Hematopoietic multipotent progenitor cell treated with erythropoietin and hydrocortisone succinate and interleukin-3 and kit ligand, for 6 days (in vitro differentiated cells): Measurements from ENCODE around the gene FLT1.
A peak's percentile ranks its signal among the peaks of the same experiment; 100 is the strongest.

Experiments used
- DNase-seq: peaks from one replicate; pipeline ENCODE4 v3.0.0-alpha.2; 2015

The FLT1 gene

DNA sequence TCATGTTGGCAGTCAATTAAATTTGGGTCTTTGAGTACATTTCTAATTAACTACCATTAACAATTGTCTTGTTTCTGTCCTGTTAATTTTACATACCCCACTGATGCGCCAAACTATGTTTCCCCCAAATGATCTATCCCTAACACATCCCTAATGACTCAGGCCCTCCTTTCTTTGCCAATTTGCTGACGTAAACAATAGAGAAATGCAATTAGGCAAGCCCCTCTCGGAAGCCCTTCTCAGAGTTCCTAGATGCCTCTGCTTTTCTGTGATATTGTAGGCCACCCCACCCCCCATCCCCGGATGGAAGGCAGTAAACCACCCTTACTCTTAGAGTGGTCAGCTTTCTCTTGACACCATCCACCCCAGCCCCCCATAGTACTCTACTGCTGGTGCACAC lies 74.2 kb downstream of the FLT1 start:
- DNase-seq = no peak

DNA sequence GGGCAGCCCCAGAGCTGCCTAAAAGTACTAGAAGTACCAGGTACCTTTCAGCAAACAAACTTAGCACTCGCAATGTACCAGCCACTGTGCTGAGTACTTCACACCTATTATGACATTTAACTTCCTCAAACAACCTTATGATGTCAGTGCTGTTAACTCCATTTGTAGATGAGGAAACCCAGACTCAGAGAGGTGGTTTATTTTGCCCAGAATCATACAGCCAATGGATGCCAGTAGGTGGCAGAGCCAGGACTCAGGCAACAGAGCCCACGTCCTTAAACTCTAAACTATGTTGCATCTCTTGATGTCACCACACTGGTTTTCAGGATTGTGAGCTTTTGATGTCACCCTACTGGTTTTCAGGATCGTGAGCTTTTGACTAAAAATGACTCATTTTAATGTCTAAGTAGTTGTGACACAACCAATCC lies 78.9 kb downstream of the FLT1 start:
- DNase-seq = peak; percentile 23

DNA sequence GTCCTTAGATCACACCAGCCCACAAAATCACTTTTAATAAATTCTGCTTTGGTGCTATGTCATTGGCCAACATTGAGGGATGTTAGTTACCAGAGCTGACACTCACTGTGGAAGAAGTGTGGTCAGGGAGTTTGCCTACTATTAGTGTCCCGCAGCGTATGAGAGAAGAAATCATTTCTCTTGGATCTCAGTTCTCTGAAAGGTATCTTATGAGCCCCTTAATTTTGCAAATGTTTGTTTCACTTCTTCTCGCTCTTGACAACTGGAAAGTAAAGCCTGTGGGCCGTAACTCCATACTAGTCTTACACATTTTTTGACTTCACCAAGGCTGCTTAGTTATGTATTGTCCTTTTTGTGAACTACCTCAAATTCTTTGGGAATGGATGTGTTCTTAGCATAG lies 80.9 kb downstream of the FLT1 start:
- no peak for DNase-seq

DNA sequence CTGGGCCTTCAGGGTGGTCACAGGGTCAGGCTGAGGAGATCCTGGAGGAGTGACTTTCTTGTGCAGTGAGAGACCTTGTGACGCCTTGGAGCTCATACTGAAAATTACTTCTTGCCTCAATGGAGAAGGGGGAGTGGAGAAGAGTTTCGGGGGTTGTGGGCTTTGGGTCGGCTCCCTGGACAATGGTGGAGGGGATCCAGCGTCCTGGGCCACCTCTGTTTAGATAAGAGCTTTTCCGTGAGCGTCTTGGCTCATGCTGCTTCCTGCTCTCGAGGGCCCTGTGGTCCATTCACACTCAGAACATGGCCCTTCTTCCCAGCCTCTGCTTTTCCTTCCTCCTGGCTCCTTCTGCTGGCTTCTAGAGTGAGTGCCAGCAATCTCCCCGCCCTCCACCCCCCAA lies 81.9 kb downstream of the FLT1 start:
- no peak for DNase-seq

DNA sequence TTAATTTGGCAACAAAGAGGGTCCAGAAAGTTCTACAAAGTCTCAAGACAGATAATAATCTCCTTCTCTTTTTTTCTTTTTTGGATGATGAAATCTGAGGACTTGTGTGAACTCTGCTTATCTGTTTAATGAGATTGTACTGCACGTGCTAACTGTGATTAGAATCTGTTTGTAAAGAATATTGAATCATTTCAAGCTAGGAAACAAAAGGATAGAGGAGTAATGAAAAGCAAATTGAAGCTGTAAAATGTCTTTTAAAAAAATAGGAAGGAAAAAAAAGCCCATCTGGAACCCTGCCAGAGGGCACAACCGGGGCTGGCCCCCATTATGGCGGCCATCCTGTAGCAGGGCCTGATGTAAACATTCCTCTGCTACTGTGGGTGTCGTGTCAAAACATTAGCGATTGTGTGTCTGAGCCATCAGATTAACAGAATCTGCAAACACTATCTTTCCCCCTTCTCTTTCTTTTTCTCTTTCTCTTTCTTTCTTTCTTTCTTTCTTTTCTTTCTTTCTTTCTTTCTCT lies 83.0 kb downstream of the FLT1 start:
- DNase-seq = peak; percentile 40

DNA sequence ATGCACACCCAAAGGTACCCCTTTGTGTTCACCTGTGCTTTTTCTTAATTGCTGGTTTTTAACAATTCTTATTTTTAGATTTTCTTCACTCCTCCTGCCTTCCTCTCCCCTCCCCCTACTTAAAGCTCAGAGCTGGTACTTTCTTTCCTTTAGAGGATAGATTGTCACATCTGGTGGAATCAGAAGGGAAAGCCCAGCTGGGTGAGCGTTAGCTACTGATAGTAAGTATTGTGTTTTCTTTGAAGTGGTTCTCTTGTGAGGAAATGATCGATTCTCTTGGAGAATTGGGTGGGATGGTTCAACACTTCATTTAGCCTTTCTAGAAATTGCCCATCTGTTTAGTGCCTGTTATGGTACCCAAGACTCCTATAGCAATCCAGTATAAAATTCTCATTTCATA lies 84.8 kb downstream of the FLT1 start:
- DNase-seq = peak; percentile 30

DNA sequence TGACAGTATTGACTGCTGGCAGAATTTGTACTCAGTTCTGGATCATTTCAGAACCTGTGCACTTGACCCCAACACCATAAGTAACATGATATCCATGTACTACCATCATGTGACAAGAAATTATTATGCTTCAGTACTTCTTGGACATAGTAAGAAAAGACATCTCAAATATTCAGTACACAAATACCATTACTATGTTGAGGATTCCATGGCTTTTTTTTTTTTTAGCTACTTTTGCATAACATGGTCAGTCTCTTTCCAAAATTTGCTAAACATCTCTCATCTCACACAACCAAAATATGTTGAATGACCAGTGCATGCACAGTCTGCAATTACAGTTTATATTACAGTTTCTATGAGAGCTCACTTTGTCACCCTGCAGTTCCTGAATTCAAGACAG lies 85.3 kb downstream of the FLT1 start:
- no peak for DNase-seq

DNA sequence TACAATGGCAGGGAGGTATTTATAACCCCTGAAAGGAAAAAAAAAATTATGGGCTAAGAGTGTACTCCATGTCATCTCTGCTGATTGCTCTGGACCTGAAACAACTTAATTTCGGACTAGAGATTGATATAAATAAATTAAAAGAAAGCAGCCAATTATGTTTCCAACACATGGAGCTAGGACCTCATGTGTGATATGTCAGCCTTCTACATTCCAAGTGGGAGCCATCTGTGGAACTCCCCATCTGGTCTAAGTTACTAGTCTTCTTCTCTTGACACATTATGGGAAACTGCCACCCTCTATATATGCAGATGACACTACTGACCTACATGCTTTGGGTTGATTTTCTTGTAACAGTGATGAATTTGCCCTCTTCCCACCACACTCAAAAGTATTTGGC lies 86.1 kb downstream of the FLT1 start:
- DNase-seq = no peak

DNA sequence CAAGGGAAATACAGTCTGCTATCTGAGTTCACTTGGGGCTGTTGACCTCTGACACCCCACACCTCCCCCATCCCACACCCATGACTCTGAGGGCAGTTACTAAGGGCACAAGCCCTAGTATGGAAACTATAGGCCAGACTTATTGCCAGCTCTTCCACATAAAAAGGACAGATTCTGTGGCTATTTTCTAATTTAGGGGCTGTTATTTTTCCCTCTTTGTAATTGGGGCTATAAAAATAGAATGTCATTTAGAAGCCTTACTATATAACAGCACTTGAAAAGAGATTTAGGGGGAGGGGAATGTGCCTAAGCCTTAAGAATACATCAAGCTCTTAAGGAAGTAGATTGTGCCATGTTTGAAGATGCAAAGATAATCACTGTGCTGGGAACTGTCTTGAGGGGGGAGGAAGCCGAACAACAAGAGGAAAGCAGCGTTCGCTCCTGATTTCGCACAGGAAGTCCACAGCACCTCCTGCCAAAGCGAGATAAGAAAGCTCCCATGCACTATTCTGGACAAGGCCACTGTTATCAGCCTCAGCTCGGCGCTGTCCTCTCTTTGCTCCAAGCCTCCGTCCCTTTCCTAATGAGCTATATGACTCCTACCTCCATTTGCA lies 86.6 kb downstream of the FLT1 start:
- peak; percentile 96 for DNase-seq

DNA sequence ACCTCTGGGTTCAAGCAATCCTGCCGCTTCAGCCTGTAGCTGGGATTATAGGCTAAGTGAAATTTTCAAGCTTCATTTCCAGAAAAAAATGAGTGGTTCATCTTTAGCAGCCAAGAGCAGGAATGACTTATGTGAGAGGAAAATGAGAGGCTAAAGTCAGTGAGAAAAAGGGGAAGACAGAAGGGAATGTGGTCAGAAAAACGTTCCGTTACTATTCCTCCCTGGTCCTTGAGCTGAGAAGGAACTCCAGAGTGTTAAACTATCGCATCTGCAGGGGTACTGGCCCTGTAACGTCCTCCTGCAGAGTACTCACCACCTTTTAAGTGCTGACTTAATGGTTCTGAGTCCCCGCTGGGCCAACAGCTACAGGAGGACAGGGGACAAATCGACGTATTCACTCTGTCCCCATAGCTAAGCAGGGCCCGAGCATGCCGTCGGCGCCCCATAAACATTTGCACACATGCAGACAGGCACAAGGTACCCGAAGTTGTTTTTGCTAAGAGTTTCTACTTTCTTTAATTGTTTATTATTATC lies 88.1 kb downstream of the FLT1 start:
- DNase-seq = no peak

DNA sequence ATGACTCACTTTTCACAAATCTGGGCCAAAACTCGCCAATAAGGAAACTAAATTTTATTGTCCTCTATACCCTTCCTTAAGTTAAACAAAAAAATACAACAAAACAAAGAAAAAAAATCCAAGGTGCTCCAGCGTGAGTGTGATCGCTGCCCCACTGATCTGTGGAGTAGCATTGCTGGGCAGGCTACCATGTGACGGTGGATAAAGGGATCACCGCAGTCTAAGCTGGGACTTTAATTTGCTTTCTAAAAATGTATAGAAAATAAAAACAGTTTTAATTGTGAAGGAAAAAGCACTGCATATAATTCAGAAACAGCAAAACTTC lies 92.9 kb downstream of the FLT1 start:
- DNase-seq = no peak

DNA sequence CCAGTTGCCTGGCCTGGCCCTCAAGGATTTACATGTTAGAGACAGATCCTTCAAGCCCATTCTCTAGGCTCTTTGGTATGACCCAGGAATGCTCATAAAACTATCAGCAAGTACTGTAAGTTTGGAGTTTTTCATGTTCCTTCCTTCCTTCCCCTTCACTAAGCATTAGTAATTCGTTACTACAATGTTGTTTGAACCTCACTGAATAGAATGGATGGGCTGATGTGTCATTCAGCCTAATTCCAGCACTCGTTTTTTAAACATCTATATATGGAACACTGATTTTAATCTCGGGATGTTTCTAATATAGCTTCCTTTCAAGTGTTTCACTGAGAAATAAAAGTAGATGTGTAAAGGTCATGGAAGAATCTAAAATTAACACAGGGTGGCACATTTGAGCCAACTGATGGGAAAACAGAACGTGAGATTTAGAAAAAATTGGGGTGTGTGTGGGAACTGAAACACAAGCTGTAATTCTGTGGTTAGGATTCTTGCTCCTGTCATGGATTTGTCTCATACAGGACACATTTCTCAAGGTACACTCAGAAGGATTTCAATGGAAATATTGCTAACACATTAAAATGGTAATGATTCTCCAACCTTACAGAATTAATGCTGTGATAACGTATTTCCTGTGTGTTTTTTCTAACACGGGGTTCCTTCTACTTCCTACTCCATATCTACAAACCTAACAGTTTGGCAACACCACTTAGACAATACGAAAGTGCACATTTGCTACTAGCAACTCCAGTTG lies 93.4 kb downstream of the FLT1 start:
- peak; percentile 25 for DNase-seq

DNA sequence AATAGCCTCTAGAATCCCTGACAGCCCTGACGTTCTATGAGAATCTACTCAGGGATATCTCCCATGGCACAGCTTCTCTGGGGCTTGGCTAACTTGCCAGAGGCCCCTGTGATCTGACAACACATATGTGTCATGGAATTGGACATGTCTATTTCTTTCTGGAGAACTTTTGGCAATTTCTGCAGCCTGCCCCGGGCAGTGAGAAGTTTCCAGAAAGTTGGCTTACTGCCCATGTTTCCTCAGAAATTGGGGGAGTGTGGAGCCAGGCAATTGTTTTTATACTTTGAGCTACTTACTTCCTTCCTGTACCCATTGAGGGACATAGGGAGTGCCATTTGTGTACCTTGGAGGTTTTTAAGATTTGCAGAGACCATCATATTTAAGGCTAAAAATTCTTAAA lies 98.9 kb downstream of the FLT1 start:
- no peak for DNase-seq

DNA sequence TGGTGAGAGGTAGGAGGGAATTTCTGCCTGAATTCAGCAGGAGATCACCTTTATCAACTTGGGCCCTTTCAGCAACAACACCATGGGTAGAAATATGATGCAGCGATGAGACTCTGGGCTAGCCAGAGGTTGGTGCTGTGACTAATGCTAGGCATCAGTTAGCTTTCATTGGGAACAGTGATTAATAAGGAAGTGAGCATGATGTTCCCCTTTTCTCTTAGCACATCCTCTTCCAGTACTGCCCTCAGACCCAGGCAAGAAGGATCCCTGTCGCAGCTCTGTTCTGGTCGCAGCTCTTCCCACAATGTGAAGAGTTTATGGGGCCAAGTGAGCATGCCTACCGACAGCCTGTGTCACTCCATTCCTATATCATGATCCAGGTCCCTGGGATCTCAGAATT lies 100.5 kb downstream of the FLT1 start:
- DNase-seq = peak; percentile 10

DNA sequence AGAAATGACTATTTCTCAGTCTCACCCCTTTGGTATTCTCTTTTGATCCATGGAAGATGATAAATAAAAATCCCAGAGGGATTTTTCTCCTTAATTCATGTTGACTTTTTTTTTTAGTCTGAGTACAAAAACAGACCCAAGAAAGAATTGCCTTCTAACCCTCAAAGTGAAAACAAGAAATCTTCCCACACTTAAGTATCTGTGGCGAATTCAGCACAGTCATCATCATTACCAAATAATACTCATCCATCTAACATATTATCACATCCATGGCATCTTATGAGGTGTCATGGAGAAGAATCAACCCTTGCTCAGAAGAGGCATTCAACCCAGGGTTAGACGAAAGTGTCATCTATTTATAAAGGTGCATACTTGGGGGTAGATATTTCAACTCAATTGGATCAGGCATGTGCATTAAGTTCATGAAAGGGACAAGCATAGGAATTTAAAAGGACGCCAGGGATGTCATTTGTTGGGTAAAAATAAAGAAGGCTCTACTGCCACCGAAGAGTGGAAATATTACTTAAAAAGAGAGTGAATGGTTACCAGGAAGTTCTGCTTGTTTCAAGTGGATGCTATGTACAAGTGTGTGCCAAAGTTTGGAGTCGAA lies 101.9 kb downstream of the FLT1 start:
- no peak for DNase-seq

DNA sequence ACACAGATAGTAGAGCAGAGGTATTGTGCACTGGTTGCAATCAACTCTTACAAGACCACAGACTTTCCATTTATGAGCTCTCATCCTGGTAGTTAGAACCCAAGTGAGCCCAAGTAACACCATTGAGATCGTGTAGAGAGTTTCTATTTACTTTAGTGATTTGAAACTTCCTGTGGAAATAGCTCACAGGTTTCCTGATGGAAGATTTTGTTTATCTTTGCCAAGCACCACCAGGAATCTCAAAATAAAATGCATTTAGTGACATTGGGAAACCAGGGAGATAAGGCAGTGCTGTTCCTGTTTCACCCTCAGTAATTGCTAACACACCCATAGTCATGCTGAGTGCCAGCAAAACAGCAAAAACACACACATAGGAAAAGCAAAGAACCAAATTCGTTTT lies 102.5 kb downstream of the FLT1 start:
- DNase-seq = no peak

DNA sequence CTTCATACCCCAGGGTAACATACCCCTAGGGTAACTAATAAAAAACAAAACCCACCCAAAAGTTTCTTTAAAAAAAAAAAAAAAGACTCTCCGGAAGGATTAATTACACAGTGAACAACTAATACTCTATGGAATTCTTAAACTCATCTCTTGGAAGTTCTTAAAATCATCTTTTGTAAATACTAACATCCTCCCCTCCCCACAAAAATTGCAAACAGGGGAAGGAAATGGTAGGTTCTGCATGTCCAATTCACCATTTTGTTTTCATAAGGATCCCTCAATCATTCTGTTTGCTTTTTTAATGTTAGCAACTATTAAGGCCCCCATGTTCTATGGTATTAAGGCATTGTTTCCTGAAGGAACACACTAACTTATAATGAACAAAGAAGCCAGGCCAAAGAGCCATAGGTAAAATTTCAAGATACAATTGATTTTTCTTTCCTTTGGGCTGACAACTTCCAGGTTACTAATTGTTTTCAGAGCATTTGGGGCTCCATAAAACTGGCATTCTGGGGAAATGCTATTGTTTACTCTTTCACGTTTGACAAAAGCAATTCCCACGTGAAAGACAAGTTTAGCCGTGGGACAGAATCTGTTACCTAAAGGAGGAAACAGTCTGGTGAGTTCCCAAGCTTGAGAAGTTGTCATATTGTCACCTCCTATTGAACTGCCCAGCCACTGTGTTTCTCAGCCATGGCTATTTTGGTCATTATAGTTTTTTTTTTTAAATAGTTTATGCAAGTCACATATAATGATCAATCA lies 107.0 kb downstream of the FLT1 start:
- DNase-seq = no peak

DNA sequence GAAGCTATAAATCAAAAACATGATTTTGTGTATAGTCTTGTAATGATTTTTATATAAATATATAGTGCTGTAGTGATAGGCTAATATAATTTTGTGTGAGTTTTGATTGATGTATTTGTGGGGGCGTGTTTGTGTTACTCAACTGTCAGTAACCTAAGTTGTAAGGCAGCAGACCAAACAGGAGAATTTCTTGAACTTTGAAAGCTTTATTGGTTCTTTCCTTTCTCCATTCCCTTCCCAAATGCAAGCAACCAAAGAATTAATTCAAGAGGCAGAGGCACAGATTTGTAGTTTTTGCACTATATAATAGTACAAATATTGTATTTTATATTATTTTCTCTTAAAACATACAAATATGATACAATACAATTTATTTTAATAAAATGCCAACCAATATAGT lies 109.6 kb downstream of the FLT1 start:
- DNase-seq = no peak

DNA sequence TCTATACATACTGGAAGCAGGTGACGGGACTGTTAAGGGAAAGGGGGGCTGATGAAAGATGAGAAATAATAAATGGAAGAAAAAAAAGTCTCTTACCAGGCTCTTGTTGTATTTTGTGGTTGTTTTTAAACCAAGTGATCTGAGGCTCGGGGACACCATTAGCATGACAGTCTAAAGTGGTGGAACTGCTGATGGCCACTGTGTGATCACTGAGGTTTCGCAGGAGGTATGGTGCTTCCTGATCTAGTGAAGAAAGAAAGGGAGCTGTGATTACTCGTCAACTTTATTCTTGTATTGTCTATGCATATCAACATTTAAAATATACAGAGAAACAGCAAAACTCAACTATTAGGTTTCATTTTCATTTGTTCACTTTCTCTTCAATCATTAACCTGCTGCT lies 110.1 kb downstream of the FLT1 start:
- no peak for DNase-seq

DNA sequence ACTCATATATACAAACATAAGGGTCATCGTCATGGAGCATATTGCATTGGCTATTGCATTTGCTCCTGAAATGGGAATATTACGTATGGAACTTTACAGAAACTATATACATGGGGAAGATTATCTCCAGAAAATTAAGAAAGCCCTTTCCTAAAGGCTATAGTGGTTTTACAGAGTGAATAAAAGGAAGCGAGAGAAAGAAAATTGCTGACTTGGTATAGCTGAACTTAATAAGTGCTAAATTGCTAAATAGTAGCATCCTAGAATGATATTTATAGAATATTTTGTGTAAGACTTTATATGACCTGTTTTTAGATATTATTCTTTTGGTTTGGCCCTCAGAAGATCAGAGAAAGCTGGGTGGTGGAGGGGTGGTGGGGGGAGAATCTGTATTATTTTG lies 114.6 kb downstream of the FLT1 start:
- DNase-seq = no peak

DNA sequence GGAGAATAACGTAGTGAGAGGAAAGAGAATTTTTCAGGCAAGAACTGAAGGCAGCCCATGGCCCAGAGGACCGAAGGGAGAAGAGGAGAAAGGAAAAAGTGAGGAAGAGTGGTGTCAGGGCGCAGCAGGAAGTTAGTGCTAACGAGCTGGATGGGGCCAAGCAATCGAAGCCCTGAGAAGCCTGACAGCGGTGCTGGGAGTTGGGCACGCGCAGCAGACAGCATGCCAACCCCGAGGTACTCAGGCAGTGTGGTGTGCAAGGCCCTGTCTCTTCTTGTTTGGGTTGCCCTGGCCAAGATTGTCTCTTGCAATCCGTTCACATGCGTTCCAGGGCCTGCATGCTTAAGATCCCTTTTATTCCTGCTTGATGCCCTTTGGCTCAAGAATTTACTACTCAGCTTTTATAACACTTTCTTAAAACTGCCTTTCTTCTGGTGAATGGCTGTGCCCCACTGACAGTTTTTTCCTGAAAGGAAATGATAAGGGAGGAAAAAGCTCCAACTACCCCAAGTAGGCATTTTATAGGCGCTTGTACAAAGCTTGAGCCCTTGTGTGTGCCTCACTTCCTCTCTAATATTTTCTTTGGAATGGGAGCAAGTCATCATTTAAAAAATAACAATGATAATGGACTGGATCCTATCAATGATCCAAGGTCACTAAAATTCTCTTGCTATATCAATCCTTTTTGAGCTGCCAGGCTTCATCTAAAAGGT lies 115.4 kb downstream of the FLT1 start:
- DNase-seq = no peak

DNA sequence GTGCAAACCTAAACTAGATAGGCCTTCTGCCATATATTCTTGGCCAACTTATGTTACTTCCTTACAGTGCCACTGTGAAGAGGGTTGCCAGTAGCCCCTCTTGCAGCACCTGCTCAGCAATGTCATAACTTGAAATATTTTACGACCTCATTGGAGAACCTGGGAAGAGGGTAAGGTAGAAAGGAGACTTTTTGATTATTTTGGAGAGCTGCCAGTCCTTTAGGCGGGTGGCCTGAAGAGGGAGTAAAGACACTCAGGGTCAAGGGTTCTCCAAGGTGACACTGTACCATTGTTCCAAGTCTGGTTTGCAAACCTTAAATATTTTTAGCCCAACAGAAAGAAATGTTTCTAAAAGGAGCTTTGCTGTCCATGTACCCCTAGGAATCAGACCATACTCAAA lies 118.3 kb downstream of the FLT1 start:
- DNase-seq = peak; percentile 45
